Fibroblast of skin of back (primary cell): ENCODE results near the gene KCTD18.

ENCODE experiments used
- DNase-seq: peaks from one replicate; pipeline ENCODE4 v3.0.0-alpha.2; 2013

The KCTD18 gene

DNA sequence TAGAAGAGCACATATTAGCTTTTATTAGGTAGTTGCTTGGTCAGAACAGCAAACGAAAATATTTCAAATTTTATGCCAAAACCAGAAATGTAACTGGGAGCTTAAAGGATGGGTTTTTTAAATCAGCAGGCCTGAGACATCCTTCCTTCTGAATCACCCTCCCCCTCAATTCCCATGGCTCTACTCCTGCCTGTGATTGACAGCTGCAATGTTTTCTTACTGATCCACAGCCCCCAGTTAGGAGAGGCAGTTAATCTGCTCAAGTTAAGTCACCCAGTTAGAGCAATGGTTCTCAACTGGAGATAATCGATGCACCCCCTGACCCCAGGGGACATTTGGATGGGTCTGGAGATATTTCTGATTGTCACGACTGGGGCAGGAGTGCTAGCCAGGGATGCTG, 24.9 kb downstream of the KCTD18 start:
- DNase-seq: no peak

DNA sequence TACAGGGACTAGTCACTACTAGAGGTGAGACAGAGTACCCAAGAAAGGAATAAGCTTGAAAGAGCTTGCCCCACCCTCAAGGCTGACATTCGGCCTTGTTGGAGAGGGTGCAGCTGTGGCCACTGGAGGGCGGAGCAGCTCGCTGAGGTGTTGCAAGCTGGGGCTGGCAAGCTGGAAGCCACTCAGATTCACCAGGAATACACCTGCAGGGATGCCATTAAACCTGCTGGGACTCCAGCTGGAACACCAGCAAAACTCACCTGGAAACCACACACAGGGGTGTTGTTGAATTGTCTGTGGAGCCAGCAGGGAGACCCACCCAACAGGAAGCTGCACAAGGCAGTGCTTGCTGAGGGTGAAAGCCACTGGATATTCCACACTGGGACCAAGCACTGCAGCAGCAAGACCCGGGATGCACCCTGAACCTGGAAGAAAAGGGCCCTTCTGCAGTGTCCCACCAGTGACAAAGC, 26.1 kb downstream of the KCTD18 start:
- no peak for DNase-seq

DNA sequence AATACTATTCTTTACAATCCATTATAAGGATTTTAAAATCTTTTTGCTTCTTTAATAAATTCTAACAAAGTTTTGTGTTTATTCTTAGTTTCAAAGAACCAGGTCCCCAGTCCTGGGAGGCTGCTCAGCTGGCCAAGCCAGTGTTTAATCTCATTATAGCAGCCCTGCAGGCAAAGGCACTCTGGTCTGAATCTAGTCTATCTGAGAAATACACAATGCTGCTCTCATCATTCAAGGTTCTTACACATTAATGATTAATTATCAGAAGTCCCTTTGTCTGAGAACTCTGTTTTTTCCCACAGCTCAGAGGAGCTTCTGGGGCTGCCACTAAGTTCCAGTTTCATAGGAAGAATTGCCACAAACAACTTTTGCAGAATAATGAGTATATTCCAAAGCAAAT, 27.7 kb downstream of the KCTD18 start:
- no peak for DNase-seq

DNA sequence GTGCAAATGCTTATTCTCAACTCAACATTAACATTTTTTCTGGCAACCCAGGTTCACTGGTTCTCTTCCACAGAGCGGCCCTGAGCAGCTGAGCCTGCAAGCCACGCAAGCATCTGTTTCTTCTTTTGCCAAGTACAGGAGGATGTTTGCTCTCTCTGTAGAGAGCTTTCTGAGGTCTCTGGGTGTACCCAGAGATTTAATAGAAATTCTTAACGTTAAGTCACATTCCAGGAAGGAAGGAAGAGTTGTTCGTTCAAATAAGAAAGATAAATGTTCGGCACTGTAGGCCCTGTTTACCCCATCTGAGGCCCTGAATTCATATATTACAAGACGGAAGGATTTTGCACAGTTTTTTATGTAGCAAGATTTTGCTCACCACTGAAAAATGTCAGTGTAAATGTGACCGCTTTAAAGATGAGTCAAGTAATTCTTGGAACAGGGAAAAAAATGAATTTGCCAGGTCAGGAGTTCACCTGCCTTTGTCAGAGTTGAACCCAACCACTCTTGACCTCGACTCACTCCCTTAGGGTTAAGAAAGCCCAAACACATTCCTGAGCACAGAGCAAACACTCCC, 30.1 kb downstream of the KCTD18 start:
- peak; percentile 63 for DNase-seq

DNA sequence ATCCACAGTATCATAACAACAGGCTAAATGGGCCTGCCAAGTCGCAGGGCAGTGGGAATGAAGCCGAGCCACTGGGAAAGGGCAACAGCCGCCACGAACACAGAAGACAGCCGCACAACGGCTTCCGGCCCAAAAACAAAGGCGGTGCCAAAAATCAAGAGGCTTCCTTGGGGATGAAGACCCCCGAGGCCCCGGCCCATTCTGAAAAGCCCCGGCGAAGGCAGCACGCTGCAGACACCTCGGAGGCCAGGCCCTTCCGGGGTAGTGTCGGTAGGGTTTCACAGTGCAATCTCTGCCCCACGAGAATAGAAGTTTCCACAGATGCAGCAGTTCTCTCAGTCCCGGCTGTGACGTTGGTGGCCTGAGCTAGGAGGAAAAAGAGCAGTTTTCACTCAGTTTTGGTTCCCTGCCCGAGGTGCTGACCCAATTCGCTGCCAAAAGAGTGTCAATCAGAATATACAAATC, 32.2 kb downstream of the KCTD18 start:
- no peak for DNase-seq

DNA sequence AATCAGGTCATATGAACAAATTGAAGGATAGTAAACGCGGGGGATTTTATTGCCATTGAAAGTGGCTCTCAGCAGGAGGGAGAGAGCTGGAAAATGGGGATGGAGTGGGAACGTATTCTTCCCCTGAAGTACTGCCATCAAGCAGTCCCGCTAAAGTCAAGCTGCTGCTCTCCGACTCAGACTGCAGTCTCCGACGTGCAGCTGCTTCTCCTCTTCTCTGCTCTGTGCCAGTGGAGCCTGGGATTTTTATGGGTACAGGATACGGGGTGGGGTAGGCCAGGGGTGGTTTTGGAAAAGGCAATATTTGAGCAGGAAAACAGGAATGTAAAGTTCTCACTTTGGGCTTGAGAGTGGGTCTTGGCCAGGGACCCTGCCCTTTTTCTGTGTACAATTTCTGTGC, 33.0 kb downstream of the KCTD18 start:
- no peak for DNase-seq

DNA sequence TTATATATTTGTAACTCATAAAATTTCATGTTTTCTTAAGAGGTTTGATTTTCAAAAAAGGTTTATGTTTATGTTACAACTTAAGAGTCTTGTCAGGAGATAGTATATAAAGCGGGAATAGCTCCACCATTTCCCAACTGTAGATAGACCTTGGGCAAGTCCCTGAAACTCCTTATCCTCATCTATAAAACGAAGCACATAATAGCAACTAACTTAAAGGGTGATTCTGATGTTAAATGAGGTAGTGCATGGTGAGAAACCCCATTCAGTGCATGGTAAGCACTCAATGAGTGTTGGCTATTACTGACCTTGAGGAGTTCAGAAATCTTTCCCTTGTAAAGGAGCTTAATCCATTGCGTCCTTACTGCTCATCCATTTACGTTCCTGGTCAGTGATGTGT, 34.1 kb downstream of the KCTD18 start:
- no peak for DNase-seq

DNA sequence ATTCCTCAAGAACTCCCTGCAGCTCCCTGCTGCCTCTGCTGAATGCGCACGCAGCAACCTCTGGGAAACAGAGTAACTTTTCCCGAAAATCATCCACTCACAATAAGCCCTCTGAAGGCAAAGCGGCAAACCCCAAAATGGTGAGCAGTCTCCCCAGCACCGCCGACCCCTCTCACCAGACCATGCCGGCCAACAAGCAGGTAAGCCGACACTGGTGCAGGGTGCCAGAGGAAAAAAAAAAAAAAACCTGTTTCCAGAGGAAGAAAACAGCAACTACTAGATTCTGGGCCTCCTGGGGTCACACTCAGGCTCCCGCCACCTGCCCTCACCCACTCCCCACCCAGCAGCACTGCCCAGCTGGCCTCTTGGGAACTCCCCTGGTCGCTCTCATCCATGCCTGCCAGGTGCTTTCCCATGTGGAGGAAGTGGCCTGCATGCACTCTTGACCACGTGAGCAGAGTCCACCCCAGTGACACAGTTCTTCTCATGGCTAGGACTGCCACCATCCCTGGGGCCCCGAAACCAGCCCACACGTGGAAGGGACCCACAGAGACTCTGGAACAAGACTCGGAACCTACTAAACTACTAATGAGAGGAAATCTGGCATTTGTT, 36.9 kb downstream of the KCTD18 start:
- DNase-seq: no peak

DNA sequence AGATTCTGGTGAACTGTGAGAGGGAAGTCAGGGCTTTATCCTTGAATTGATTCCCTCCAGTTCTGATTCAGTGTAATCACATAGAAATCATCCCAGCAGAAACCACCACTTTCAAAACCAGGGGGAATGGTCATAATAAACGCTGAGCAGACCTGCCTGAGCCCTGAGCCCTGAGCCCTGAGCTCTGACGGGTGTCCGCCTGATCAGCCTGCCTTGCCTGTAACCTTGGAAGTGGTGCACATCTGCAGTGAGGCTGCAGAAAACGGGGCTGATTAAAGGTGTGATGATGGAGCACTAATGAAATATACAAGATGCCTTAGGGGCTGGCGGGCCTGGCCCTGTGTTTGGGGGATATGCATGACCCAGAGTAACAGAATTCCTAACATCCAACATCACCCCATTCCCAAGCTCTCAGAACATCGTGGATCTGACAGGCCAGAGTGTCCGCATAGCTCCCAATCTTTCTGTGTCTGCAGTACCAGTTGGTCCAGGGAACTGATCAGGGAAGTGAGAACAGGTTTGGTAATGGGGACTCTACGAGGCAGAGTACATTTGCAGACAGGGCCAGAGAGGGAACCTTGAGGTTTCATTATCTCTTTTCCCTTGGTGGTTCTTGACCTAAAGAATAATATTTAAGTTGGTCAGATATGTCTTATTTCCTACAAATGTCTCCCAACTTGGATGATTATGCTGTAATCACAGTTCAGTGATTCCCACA, 37.8 kb downstream of the KCTD18 start:
- no peak for DNase-seq

DNA sequence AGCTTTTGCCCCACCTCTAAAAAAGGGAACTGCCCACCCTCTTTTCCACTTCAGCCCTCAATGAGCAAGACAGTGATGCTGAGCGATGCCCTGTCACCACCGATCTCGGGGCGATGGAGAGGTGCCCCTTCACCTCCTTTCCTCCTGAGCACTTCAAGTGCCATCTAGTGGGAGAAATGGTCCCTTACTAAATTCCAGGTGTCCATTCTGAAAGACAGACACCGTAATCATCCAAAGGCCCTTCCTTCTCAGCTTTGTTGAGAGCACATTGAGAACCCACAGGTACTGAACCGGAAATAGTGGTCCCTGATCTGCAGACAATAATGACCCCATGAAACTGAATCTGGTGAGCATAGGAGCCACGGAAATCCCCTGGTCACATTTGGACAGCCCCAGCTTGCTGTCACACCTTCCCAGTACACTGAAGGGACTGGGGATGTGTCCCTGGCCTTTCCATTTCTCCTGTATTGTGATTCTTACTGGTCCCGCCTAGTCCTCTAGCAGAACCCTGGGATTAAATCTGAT, 38.5 kb downstream of the KCTD18 start:
- peak; percentile 33 for DNase-seq

DNA sequence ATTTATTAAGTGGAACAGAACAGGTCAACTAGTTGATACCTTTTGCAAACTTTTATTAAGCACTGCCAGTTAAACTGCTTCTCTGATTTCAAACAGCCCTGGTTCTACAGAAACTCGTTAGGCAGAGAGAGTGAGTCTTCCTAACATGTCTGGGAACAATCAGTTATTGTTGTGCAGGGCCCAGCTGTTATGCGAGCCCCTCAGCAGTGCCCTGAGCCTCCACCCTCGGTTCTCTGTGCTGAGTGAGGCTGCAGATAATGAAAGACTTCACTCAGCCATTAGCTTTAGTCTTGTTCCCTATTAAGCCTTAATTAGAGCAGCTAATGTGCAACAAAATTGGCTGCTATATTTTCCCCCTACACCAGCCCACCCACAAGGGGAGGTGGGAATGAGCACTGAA, 39.6 kb downstream of the KCTD18 start:
- no peak for DNase-seq

DNA sequence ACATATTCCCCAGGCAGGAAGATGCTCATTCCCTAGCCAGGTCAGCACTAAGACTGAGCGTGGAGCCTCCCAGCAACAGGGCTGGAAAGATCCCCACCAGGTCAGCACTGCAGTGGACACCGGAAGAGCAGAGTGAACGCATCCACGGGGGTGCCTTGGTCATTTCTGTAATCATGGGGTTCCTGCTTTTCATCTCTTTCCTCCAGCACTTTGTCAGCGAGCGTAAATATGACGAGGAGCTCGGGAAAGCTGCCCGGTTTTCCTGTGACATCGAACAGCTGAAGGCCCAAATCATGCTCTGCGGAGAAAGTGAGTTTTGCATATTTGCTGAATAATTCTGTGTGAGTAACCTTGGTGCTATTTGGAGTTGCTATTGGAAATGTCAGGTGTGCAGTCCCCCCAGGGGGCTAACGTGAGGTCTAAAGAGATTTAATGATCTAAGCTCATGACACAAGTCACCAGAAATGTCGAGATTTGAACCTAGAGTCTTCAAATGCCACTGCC, 40.1 kb downstream of the KCTD18 start:
- no peak for DNase-seq

DNA sequence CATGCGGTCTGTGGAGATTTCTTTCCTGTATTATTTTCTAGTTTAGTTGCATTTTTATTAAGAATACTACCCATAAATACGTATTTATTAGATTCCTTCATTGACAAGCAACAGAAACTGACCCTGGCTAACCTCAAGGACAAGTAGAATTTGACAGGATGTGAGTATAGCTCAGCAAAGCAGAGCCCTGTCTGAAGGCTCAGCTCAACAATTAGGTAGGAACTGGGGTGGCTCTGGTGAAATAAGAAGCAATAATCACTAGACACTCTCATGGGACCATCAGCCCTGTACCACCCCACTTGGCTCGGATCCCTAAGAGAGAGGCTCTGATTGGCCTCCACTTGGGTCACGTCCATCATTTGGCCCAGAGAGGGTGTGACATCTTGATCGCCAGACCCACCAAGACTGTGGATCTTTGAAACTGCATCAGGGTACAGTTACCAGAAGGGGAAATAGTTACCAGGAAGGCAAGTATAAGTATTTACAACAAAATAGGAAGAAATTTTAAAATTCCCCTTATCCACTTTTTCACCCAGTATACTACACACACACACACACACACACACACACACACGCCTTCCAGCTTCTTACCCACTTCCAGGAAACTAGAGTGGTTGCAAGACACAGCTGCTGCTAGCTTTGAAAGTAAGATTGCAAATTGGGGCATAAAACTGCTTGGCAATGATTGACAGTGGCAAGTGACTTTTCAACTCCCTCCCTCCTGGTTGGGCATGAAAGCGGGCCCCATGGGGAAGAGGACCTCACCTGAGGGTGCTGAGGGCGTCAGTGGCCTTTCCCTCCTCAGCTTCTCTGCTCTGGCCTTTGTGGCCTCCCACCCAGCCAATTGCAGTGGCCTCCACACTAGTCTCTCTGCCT, 41.8 kb downstream of the KCTD18 start:
- no peak for DNase-seq

DNA sequence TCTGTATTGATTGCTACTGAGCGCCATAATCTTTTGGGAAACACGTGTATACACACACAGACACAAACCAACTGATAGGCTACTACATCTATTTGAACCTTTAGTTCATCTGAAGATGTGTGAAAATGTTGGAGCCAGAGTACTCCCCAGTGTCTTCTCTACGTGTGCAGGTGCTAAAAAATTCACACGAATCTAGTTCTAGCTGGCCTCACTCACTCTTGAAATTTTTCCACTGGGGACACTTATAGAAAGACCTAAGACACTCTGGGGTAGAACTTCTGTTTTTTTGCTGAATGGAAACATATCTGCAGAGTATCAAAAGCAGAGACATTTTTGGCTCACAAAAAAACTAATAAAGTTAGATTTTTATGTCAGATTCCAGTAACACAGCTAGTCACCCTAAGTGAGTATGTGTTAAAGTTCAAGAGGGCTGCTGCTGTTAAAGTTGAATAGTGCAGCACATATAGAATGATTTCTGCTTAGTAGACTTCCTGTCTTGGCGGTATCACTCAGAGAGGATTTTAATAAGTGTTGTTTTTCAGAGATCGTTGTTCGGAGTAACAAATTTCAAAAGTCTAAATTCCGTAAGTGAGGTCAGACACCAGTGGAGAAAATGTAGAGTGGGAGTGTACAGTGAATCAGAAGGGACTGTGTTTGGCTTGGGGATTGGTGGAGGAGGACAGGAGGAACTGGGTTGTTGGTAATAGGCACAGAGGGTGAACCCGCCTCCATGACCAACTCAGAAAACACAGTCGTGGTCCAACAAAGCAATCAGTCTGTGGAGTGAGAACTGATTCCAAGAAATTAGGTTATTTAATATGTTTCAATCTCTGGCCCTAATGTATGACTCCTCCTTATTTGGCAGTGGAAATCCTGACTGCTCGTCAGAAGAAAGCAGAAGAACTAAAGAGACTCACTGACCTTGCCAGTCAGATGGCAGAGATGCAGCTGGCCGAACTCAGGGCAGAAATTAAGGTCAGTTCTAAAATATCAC, 43.1 kb downstream of the KCTD18 start:
- DNase-seq: no peak

DNA sequence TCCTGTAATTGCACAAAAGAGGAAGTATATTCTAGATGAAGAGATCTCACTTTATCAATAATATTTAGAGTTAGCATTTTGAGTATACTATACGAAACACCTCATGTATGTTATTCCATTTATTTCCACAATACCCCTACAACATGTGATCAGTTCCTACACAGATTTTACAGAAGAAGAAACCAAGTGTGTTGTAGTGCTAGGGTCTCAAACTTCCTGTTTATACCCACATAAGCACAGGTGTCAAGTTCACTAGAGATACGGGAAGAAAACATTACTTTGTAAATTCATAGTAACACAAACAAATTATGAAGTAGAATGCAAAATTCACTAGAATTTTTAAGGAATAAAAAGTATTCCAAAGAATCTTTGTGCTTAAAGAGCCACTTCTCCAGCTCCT, 46.4 kb downstream of the KCTD18 start:
- no peak for DNase-seq

DNA sequence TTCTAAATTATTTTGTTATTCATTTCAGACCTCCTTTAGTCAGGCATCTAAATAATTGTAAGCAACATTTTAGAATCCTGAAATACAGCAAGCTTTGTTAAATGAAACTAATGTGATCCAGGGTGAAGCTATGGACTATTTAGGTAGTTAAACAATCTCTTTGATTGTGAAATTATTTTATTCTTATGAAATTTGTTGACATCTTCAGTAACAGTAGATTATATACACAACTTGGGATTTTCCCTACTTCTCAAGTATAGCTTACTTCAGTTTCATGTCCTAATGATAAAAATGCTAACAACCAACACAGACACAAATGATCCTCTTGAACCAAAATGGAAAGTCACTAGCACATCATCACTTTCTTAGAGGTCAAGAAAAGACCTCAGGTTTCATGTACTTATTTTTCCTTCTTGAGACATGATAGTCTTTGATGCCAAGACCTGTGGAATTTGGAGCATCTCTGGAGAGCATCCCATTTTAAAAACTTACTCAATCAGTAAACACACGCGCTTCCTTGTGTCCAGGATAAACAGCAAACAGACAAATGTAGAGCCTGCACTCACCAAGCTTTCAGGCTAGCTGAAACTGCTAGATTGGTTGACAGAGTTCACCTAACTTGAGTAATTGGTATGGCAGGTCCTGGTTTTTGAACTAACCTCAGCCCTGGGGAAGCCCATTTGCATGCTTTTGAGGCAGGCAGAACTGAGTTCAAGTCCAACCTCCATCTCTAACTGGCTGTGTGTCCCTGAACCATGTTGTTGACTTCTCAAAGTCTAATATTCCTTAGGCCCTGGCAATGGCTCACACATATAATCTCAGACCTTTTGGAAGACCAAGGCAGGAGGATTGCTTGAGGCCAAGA, 47.8 kb downstream of the KCTD18 start:
- no peak for DNase-seq

DNA sequence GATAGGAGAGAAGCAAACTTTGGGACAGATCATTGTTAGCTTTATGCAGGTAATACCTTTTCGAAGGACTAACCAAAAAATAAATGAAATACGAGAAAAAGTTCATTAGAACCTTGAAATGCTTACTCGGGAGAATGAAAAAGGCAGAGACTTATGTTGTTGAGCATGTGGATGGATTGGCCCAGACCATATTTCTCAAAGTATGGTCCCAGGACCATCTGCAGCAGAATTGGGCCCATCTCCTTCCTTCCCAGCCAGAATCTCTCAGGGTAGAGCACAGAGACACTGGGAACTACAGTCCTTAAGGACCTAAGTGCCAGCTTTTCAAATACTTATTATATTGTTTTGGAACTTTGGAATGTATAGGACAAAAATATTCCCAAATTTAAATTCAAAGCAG, 50.8 kb downstream of the KCTD18 start:
- no peak for DNase-seq

DNA sequence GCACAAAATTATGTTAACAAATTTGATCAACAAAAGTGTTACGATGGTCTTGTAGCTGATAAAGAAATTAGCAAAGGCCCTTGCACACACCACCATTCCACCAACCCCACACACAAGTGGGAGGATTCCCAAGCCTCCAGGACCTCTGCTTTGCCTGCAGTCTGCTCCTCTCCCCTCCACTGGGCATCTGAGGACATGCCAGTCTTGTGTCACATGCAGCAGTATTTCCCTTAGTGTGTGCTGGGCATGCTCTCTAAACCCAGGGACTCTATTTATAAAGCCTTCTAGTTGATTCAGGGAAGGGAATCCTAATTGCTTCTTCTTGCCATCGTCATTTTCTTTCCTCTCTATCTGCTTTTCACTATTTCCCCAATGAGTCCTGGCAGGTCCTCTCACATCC, 53.3 kb downstream of the KCTD18 start:
- DNase-seq: no peak

DNA sequence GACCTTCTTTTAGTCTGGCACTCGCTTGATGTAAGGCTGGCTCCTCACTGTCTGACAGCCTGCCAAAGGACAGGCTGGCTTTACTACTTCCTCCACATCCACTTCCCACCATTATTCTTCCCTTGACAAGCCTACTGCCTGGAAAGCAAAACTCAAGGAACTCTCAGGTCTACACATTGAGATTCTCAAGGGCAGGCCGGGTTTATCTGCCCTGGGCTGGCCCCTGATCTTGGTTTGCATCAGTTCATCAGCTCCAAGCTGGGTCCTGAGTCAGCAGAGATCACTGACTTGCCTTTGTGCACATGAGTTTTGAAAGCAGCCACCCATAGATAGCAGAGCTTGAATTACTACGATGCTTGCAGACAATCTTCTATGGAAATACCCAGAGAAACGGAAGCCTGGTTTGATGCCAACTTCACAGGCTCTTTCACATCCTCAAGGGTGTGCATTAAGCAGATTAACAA, 53.9 kb downstream of the KCTD18 start:
- DNase-seq: no peak
